Smooth muscle cell (in vitro differentiated cells): ENCODE results near the gene DENND1A. TPM values are rescaled to one million over a fixed set of nuclear protein-coding genes. Genes with fewer than 3 reads are reported as not detected.

Source experiments
- DNase-seq: peaks from one replicate; lab custom pipeline; 2025; ENCODE audit not compliant: unreplicated experiment; lab: John Stamatoyannopoulos, UW
- H2AFZ ChIP-seq: fragments of 200-600 bp; sonication (generic); 2 replicates; pipeline ENCODE4 v1.6.0; 2016; ENCODE audit warnings: antibody characterized with exemption, low read depth, mild to moderate bottlenecking
- H3F3A ChIP-seq: fragments of 200-600 bp; sonication (generic); 2 replicates; pipeline ENCODE4 v1.6.0; 2017; ENCODE audit warnings: antibody characterized with exemption, low read depth
- H3K27ac ChIP-seq: fragments of 200-600 bp; sonication (generic); 2 replicates; pipeline ENCODE4 v1.5.1; 2016; ENCODE audit warnings: low read depth, mild to moderate bottlenecking
- H3K27me3 ChIP-seq: fragments of 200-600 bp; sonication (generic); 2 replicates; pipeline ENCODE4 v1.6.1; 2016; ENCODE audit warnings: low read depth, mild to moderate bottlenecking
- H3K36me3 ChIP-seq: fragments of 200-600 bp; sonication (generic); 2 replicates; pipeline ENCODE4 v1.5.1; 2016; ENCODE audit warnings: low read depth
- H3K4me1 ChIP-seq: fragments of 200-600 bp; sonication (generic); 2 replicates; pipeline ENCODE4 v1.5.1; 2016; ENCODE audit warnings: low read depth
- H3K4me2 ChIP-seq: fragments of 200-600 bp; sonication (generic); 2 replicates; pipeline ENCODE4 v1.6.0; 2016; ENCODE audit warnings: mild to moderate bottlenecking
- H3K4me3 ChIP-seq: fragments of 200-600 bp; sonication (generic); 2 replicates; pipeline ENCODE4 v1.5.1; 2016; ENCODE audit warnings: mild to moderate bottlenecking
- H3K79me2 ChIP-seq: fragments of 200-600 bp; sonication (generic); 2 replicates; pipeline ENCODE4 v1.6.0; 2016; ENCODE audit warnings: low read depth, mild to moderate bottlenecking
- H3K9ac ChIP-seq: fragments of 200-600 bp; sonication (generic); 2 replicates; pipeline ENCODE4 v1.6.0; 2016; ENCODE audit warnings: low read depth
- H3K9me3 ChIP-seq: fragments of 200-600 bp; sonication (generic); replicated peaks from 2 replicates; pipeline ENCODE4 v1.5.1; 2016; ENCODE audit warnings: low read depth
- H4K20me1 ChIP-seq: fragments of 200-600 bp; sonication (generic); 2 replicates; pipeline ENCODE4 v1.6.0; 2016; ENCODE audit warnings: low read depth
- WGBS: methylation state at CpG from one replicate; pipeline ENCODE4 v1.1.7; 2016; ENCODE audit warnings: low lambda C conversion rate; 5-methylcytosine and 5-hydroxymethylcytosine counted together
- polyA plus RNA-seq: library from polyadenylated mRNA; unstranded; fragments of >200 nt; fragmentation: Nextera tagmentation; extraction: Ambion mirVana; gene quantifications from 2 replicates; pipeline ENCODE4 v1.2.1, GENCODE V29; 2016
- total RNA-seq: library from RNA; depleted of rRNA; stranded (reverse); fragments of >200 nt; gene quantifications from 2 replicates; pipeline ENCODE4 v1.2.3, GENCODE V29; 2014
- TF ChIP-seq, protein P1 (sequence below): fragments of 200-600 bp; sonication (generic); IDR thresholded peaks from 2 replicates; pipeline ENCODE4 v1.5.1; 2017; ENCODE audit warnings: borderline replicate concordance, mild to moderate bottlenecking, antibody characterized with exemption; ENCODE audit not compliant: insufficient read depth, poor library complexity, severe bottlenecking

The DENND1A gene
- total and polyA plus RNA-seq, 2 experiments from 2014 or later, result 8.1 to 20.2 TPM

DNA sequence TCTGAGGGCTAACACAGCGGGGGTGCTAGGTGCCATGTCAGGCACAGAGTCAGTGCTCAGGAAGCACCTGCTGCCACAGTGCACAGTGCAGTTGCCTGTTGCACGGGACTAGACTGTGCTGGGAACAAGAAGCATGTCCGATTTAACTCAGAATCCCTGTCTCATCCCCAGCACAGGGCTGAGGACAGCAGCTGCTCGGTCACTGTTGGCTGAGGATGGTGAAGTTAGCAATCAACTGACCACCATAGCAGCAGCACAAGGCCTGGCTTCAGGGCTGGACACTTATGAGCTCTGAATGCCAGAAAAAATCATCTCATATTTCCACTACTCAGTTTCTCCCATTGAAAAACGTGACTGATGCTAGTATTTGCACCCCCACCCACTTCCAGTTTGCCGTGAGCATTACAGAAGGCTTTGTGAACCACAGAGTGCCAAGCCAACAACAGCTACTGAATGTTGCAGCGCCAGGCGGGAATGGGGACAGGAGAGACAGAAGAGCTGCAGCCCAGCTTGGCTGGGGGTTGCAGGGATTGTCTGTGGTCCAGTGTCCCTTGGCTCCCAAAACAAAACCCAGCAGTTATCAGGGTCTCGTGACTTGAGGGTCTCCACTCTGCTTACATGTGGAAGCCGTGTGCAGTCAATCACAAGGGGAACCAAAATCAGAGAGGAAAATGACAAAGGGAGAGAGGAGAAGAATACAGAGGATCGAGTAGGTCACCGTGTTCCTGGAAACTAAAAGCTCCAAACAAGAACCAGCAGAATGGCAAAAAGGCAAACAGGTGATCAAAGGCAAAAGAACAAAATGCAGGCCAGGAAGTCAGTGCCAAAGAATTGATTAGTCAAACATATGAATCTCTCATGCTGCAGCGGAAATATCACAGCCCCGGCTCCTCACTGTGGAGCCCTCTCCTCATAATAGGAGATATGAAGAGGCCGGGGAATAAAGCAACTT lies 418.3 kb downstream of the DENND1A start:
- no peak for DNase-seq
- WGBS, result 85% methylated on average over 15 of the region's 15 CpGs
- no peak overlapping the region for H3K9ac ChIP-seq
- H3K79me2 ChIP-seq, result no peaks in the 10 kb centered on the region
- no peaks in the 10 kb centered on the region for H3K9me3 ChIP-seq
- H2AFZ ChIP-seq, result no peak overlapping the region
- H3K27me3 ChIP-seq, result no peaks in the 10 kb centered on the region
- no peak overlapping the region for H3K4me3 ChIP-seq
- H4K20me1 ChIP-seq, result no peaks in the 10 kb centered on the region
- H3F3A ChIP-seq, result no peaks in the 10 kb centered on the region
- no peaks in the 10 kb centered on the region for H3K36me3 ChIP-seq
- no peaks in the 10 kb centered on the region for H3K4me1 ChIP-seq
- no peak overlapping the region for H3K27ac ChIP-seq
- H3K4me2 ChIP-seq, result no peak overlapping the region
- TF ChIP-seq, protein P1, sequence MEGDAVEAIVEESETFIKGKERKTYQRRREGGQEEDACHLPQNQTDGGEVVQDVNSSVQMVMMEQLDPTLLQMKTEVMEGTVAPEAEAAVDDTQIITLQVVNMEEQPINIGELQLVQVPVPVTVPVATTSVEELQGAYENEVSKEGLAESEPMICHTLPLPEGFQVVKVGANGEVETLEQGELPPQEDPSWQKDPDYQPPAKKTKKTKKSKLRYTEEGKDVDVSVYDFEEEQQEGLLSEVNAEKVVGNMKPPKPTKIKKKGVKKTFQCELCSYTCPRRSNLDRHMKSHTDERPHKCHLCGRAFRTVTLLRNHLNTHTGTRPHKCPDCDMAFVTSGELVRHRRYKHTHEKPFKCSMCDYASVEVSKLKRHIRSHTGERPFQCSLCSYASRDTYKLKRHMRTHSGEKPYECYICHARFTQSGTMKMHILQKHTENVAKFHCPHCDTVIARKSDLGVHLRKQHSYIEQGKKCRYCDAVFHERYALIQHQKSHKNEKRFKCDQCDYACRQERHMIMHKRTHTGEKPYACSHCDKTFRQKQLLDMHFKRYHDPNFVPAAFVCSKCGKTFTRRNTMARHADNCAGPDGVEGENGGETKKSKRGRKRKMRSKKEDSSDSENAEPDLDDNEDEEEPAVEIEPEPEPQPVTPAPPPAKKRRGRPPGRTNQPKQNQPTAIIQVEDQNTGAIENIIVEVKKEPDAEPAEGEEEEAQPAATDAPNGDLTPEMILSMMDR, result no peak

DNA sequence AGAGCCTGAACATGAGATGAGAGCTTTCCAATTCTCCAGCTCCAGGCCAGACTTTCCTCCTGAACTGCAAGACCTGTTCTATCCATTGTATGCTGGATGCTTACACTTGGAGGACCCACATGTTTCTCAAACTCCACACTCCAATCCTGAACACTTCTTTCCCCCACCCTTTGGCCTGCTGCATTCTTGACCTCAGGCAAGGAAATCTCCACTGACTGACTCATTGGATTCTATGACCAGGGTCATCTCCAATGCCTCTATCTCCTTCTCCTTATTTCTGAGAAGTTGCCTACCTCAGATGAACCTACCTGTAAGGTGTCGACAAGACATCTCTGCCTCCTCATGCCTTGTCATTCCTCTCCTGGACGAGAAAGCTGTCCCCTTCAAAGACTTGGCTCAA lies 420.3 kb downstream of the DENND1A start:
- Histone ChIP-seq H3K9me3 (no peaks in the 10 kb centered on the region), H3K4me1 (no peaks in the 10 kb centered on the region), H3K27ac (no peak overlapping the region), H3K4me3 (no peak overlapping the region), H3K4me2 (no peak overlapping the region), H3K27me3 (no peaks in the 10 kb centered on the region), H2AFZ (no peak overlapping the region), H3K79me2 (no peaks in the 10 kb centered on the region), H3K9ac (no peak overlapping the region), H3F3A (no peaks in the 10 kb centered on the region), H3K36me3 (no peaks in the 10 kb centered on the region), H4K20me1 (no peaks in the 10 kb centered on the region)
- 88% methylated on average over 2 of the region's 2 CpGs for WGBS
- no peak for DNase-seq
- TF ChIP-seq, protein P1, result no peak

DNA sequence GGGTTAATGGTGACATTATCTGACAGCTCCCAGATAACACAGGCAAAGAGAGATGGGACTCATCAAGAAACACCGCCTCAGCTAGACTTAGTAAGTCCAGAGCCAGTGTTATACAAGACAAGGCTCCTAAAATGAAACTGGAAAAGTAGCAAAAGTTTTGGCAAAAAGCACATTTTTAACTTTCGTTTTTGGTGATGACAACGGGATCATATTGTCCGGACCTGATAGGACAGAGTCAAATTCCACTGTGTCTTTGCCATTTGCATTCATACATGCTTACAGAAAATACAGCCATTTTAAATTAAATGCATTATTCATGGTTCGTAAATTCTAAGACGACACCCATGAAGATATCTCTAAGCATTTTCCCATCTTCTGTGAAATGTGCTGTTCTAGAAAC lies 421.9 kb downstream of the DENND1A start:
- Histone ChIP-seq H3K27me3 (no peaks in the 10 kb centered on the region), H3K4me1 (no peaks in the 10 kb centered on the region), H3F3A (no peaks in the 10 kb centered on the region), H3K9me3 (no peaks in the 10 kb centered on the region), H2AFZ (no peak overlapping the region), H3K9ac (no peak overlapping the region), H3K4me2 (peak overlapping the region; percentile 69), H3K4me3 (peak overlapping the region; percentile 15), H4K20me1 (no peaks in the 10 kb centered on the region), H3K36me3 (no peaks in the 10 kb centered on the region), H3K79me2 (no peaks in the 10 kb centered on the region), H3K27ac (no peak overlapping the region)
- TF ChIP-seq, protein P1, result no peak
- 46% methylated on average over 6 of the region's 6 CpGs for WGBS
- DNase-seq, result no peak

DNA sequence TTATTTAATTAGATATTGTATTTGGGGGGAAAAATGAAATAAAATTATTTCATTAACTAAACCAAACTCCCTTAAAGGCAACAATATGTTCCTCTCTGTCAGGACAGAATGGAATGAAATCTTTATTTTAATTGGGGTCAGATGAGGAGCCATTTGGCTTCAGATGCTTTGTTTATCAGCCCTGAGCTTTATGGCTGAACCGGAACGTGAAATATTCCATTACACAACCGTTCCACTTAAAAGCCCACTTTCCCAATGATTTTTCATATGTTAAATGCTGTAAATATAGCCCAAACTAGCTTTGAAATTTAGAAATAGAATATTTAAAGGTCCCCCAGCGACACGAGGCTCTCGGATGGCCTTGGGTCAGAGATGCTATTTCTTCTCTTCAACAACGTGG lies 424.4 kb downstream of the DENND1A start:
- H3K4me3 ChIP-seq, result no peak overlapping the region
- no peaks in the 10 kb centered on the region for H3K27me3 ChIP-seq
- H3F3A ChIP-seq, result no peaks in the 10 kb centered on the region
- H3K79me2 ChIP-seq, result no peaks in the 10 kb centered on the region
- H3K9me3 ChIP-seq, result no peaks in the 10 kb centered on the region
- no peaks in the 10 kb centered on the region for H3K4me1 ChIP-seq
- H4K20me1 ChIP-seq, result no peaks in the 10 kb centered on the region
- H3K4me2 ChIP-seq, result no peak overlapping the region
- no peak for DNase-seq
- 66% methylated on average over 7 of the region's 7 CpGs for WGBS
- TF ChIP-seq, protein P1, result no peak
- H3K27ac ChIP-seq, result no peak overlapping the region
- H3K36me3 ChIP-seq, result no peaks in the 10 kb centered on the region
- no peak overlapping the region for H3K9ac ChIP-seq
- H2AFZ ChIP-seq, result no peak overlapping the region
